HG03066 (cell line): ENCODE measurements around the gene CT45A9.
"Not testable (repeated sequence)": the region's sequence is repeated elsewhere in the genome, so short reads cannot be mapped to it uniquely, and the experiment has no call there.

ENCODE experiments used
- ATAC-seq: cut with Tn5 transposase; IDR thresholded peaks from one replicate; pipeline ENCODE4 v1.9.1; 2021; ENCODE audit warnings: low read depth; ENCODE audit not compliant: unreplicated experiment

Gene CT45A9, protein sequence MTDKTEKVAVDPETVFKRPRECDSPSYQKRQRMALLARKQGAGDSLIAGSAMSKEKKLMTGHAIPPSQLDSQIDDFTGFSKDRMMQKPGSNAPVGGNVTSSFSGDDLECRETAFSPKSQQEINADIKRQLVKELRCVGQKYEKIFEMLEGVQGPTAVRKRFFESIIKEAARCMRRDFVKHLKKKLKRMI

DNA sequence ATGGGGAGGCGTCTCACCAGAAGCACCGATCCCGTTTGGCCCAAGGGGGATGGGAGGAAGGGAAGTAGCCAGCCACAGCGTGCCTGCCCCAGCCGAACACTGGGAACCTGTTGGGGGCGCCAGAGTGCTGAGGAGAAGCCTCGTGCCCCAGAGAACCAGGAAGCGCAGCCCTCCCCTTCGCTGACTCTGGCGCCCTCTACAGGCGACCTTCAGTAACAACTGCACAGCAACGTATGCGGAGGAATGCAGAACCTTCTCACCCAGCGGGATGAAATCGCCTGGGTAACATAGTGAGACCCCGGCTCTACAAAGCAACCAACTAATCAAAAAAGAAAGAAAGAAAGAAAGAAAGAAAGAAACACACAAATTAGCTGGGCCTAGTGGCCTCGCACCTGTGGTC is at the start of gene CT45A9:
TSS of gene CT45A9 (minus strand) at position 101 of the 400 bp plus-strand sequence. CDS start 3,751 bp downstream, outside the sequence.
- not testable (repeated sequence) for ATAC-seq

- not testable (repeated sequence) for ATAC-seq
These were observed 48.9 kb upstream of the CT45A9 start for GRCh38 chrX:135920516-135920915.

DNA sequence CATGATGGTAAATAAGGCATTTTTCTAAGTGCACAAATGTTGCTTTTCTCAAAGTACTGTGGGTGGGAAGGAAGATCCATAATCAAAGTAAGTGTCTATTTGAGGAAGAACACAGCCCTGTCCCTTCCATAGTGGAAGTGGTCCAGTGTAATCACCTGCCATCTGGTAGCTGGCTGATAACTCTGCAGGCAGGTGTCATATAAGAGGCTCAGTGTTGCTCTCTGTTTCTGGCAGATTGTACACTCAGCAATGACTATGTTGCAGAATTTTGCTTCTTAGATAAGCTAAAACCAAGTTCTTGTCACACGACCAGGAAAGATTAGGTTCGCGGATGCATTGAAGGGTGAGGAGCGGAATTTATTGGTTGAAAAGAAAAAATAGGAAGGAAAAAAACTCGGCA is 42.8 kb upstream of the CT45A9 start:
- no peak for ATAC-seq

DNA sequence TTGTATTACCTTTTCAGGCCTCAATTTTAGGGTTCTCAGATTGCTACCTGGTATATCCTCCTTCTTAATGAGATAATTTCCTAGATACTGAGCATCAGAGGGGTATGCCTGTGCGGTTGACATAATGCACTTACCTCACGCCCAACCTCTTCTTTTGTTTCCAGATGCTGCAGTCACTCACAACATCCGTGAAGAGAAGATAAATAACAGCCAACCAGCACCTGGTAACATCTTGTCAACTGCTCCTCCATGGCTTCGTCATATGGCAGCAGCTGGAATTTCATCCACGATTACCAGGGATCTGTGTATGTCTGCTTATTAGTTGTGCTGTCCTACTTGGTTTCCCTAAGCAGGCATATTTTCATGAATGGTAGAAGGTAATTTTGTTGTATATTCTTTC is 38.6 kb upstream of the CT45A9 start:
- no peak for ATAC-seq

DNA sequence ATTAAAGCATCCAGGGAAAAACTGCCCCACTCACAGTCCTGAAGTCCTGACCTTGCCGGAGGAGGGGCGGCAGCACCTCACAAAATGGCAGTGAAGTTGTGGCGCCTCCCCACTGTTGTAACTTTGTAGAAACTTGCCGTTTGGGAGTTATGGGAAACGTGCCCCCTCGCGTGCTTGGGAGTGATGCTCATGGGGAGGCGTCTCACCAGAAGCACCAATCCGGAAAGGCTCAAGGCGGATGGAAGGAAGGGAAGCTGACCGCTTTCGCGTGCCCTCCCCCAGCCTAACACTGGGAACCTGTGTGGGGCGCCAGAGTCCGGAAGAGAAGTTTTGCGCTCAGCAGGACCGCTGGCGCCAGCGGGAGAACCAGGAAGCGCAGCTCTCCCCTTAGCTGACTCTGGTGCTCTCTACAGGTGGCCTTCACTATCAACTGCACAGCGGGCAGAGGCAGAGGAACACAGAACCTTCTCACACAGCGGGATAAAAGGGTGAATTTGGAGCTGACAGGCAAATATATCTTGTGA is 21.7 kb upstream of the CT45A9 start, which contains the start of the genes CT45A10 and SAGE1:
TSS of gene CT45A10 (minus strand) at position 151 of the 524 bp plus-strand sequence. CDS start 8,100 bp downstream, outside the sequence.
TSS of gene SAGE1 (plus strand) at position 423 of the 524 bp plus-strand sequence. CDS start 2,527 bp downstream, outside the sequence.
- no peak for ATAC-seq

DNA sequence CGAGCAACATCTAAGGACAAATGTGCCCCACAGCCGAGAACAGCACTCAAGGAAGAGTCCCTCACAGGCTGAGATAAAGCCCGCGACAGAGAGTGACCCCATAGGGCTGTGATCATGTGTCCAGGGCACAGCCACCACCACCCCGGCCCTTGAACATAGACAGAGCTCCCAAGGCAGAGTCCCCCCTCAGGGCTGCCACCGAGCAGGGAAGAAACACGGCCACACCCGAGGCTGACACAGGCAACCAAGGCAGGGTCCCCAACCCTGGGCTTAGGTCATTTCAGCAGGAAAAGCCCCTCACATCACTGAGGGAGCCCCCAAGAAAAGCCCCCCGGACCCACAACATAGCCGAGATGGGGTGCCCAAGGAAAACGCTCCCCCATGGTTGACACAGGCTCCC is 21.2 kb upstream of the CT45A9 start:
- ATAC-seq: no peak

DNA sequence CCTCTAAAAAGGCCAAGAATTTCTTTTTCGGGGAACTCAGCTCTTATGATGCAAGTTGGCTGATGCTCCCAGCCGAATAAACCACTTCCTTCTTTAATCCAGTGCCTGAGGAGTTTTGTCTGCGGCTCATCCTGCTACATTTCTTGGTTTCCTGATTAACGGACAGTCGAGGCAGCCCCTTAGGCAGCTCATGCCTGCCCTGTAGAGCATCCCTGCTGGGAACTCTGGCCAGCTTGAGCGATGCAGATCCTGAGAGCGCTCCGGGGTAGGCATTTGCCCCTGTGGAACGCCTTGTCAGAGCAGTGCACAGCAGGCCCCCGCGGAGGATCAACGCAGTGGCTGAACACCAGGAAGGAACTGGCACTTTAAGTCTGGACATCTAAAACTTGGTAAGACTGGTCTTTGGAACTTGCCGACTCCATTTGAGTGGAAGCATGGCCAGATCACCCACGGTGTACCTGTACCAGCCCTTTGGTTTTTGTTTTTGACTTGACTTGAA is 18.5 kb upstream of the CT45A9 start:
- ATAC-seq: no peak

- not testable (repeated sequence) for ATAC-seq
These were observed 17.4 kb upstream of the CT45A9 start for GRCh38 chrX:135888976-135889375.

DNA sequence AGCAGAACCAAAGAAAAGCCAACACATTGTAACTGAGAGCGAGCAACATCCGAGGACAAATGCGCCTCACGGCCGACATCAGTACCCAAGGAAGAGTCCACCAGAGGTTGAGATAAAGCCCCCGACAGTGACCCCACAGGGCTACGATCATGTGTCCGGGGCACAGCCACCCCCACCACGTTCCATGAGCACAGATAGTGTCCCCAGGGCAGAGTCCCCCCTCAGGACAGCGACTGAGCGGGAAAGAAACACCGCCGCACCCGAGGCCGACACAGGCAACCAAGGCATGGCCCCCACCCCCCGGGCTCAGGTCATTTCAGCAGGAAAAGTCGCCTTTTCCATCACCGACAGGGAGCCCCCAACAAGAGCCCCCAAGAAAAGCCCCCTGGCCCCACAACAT is 16.6 kb upstream of the CT45A9 start:
- not testable (repeated sequence) for ATAC-seq

DNA sequence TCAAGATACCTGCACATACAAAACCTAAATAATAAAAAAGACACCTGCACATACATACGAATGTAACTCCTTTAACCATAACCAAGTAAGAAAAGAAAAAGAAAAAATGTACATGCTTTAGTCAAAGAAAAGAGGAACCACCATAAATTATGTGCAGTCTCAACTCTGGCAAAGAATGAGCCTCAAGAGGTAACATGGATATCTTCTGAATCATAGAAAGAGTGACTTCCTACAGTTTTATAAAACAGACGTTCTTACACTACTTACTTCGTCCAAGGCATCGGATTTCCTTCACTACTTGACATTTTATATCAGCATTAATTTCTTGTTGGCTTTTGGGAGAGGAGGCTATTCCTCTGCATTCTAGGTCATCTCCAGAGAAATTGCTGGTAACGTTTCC is 11.1 kb upstream of the CT45A9 start:
- not testable (repeated sequence) for ATAC-seq

- not testable (repeated sequence) for ATAC-seq
These were observed 17.2 kb downstream of the CT45A9 start, which contains the start of gene CT45A8 for GRCh38 chrX:135854438-135854837. Gene CT45A8, minus strand, starts transcription at chrX:135854538. Its CDS starts 3,755 bp downstream, at chrX:135850783.

DNA sequence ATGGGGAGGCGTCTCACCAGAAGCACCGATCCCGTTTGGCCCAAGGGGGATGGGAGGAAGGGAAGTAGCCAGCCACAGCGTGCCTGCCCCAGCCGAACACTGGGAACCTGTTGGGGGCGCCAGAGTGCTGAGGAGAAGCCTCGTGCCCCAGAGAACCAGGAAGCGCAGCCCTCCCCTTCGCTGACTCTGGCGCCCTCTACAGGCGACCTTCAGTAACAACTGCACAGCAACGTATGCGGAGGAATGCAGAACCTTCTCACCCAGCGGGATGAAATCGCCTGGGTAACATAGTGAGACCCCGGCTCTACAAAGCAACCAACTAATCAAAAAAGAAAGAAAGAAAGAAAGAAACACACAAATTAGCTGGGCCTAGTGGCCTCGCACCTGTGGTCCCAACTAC is 34.4 kb downstream of the CT45A9 start, which contains the start of gene CT45A7:
TSS of gene CT45A7 (minus strand) at position 101 of the 400 bp plus-strand sequence. CDS start 3,747 bp downstream, outside the sequence.
- ATAC-seq: not testable (repeated sequence)

DNA sequence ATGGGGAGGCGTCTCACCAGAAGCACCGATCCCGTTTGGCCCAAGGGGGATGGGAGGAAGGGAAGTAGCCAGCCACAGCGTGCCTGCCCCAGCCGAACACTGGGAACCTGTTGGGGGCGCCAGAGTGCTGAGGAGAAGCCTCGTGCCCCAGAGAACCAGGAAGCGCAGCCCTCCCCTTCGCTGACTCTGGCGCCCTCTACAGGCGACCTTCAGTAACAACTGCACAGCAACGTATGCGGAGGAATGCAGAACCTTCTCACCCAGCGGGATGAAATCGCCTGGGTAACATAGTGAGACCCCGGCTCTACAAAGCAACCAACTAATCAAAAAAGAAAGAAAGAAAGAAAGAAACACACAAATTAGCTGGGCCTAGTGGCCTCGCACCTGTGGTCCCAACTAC is 51.7 kb downstream of the CT45A9 start, which contains the start of gene CT45A2:
TSS of gene CT45A2 (minus strand) at position 101 of the 400 bp plus-strand sequence. CDS start 3,747 bp downstream, outside the sequence.
- not testable (repeated sequence) for ATAC-seq
